ENCODE results near the gene GINS1. TPM values are rescaled to one million over a fixed set of nuclear protein-coding genes. Genes with fewer than 3 reads are reported as not detected.

Gene GINS1
- total RNA-seq, 1 experiment from 2014 or later = 85.0 TPM

DNA sequence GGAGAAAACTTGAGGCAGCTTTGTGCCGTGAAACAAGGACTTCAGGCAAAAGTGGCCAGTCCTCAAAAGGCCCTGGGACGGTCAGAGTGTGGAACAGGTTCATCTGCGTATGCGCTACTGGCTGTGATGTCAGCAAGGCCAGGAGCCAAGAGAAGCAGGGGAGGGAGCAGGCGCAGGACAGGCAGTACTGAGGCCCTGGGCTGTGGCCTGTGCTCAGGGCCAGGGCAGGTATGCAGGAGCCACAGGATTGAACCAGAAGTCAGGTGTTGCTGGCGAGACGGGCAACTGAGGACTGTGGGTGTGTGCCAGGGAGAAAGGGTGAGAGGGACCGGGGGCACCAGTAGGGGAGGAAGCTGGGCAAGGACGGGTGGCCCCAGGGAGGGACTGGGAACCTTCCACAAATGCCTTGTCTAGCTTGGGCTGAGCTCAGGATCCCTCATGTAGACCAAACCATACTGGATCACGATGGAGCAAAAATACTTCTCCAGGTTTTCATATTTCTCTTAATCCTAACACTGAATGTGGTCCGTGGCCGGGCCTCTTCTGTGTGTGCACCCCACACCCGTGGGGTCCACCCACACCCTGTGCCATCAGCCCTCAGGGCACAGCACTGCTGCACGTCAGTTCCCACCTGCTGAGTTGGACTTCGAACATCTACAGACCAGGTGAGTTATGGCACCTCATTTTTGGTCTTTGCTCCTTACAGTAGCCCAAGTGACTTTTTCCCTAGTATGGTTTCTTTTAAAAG lies 46.9 kb downstream of the GINS1 start:
- Histone ChIP-seq H3K27me3 (no peaks in the 10 kb centered on the region), H3K4me1 (no peaks in the 10 kb centered on the region), H3K9me3 (replicated peaks) (no peaks in the 10 kb centered on the region), H3K4me3 (no peak overlapping the region), H3K36me3 (peaks cover 51% of the 10 kb centered on the region), H3K27ac (no peak overlapping the region)
- no peak for DNase-seq

DNA sequence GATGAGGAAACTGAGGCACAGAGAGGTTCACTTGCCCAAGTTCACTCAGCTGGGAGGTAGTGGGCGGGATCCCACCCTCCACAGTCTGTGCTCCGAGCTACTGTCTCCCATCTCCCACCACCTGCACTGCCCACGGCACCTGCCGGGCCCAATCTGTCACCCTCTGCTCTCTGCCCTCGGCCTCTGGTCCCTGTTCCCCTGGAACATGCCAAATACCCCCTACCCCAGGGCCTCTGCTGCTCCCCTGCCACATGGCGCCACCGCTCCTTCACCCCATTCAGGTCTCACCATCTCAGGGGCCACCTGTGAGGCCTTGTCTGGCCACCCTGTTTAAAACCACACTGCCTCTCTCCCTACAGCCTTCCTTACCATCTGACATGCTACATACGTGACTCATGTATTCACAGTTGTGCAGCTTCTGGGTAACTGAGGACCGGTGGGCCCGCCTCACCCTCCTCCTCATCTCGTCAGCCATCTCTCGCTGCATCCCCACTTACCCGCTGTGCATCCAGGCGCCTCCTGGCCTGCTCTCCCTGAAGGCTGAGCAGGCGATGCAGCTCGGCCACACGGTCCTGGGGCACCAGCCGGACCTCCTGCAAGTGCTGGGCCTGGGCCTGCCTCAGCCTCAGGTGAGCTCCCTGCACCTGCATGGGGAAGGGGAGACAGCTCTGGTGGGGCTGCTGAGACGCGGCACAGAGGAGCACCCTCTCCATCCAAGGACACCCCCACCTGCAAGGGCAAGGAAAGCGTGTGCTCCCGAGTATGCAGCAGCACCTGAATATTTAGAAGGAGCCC lies 50.6 kb downstream of the GINS1 start:
- Histone ChIP-seq H3K9me3 (replicated peaks) (no peaks in the 10 kb centered on the region), H3K27ac (no peak overlapping the region), H3K27me3 (no peaks in the 10 kb centered on the region), H3K4me1 (no peaks in the 10 kb centered on the region), H3K36me3 (peaks cover 38% of the 10 kb centered on the region), H3K4me3 (no peak overlapping the region)
- no peak for DNase-seq

DNA sequence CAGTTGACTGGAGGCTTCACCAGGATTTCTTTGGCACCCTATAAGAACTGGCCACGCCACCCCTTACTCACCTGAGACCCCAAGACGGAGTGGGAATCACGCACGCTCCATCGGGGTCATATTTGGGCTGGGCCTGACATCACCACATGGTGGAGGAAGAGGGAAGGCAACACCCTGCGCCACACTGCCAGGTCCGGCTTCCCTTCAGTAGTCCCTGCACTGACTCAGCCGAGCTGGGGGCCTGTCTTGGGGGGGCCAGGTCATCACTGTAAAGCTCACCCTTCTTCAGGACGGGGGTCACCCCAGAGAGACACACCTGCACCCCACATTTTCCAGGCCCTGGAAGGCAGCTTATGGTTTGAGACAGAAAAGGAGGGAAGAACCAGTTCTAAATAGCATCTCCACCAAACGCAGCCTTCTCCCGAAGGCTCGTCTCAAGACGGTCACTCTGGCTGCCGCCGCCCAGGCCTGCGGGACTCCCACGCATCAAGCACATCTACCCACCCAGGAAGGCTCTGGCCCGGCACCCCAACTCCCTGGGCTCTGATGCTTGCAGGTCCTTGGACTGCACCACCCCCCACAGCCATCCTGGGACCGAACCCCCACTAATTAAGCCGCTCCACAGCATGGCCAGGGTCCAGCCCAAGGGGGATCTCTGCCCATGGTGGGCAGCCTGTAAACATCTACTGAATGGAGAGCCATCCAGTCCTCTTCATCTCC lies 51.8 kb downstream of the GINS1 start:
- DNase-seq = no peak
- Histone ChIP-seq H3K4me1 (no peaks in the 10 kb centered on the region), H3K4me3 (no peak overlapping the region), H3K27ac (no peak overlapping the region), H3K9me3 (replicated peaks) (no peaks in the 10 kb centered on the region), H3K27me3 (no peaks in the 10 kb centered on the region), H3K36me3 (peaks cover 34% of the 10 kb centered on the region)

DNA sequence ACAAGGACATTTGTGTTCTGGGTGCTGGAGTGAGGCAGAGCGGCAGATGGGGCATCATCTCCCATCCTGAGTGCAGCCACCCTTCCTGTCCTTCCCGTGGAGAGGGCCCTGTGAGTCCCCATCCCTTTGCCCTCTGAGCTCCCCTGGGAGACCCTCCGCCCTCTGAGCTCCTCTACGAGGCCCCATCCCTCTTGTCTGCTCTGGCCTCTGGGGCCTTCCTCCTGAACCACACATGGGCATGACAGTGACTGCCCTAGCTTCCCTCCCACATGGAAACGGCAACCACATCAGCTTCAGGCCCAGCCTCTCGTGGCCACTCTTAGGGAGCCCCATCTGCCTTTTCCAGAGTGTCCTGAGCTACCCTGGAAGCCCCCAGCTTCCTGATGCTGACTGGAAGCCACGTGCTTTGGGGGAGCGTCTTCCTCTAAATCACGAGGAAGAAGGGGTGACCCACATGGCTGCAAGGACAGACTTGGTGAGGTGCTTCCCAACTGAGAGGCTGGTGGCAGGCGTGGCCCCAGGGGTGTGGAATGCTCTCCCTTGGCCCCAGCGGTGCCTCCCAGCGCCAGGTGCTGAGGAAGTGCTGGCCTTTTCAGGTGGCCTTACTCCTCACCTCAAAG lies 52.6 kb downstream of the GINS1 start:
- no peaks in the 10 kb centered on the region for H3K4me1 ChIP-seq
- no peak for DNase-seq
- H3K4me3 ChIP-seq = no peak overlapping the region
- H3K9me3 ChIP-seq (replicated peaks) = no peaks in the 10 kb centered on the region
- H3K27me3 ChIP-seq = no peaks in the 10 kb centered on the region
- no peak overlapping the region for H3K27ac ChIP-seq
- peaks cover 27% of the 10 kb centered on the region for H3K36me3 ChIP-seq

DNA sequence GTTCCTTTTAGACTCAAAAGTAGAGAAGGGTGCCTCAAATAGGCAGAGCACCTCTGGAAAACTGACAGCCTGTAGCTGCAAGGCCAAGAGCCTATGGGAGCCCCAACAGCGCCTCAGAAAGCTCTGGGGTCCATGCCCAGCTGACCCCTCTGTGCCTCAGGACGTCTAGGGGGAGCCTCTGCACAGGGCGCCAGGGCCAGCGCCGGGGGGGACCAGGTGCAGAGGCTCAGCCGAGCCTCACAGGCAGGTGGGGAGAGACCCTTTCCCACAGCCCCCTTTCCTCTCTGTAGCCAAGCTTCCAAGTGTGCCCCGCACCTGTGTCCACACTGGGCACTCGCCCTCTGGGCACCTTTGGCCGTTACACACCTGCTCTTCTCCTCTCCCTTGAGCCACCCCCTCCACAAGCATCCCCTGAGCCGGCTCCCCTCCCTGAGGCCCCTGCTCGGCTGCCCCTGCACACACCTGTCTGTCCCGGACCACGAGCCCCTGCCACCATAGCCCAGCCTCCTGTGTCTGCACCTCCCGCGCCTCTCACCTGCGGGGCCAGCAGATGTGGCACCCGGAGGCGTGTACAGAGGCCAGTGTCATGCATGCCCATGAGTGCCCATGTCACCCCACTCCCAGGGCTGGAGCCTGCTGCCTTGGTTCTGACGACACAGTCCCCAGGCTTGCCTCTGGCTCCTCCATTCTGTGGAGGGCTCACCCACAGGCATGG lies 53.2 kb downstream of the GINS1 start:
- no peak for DNase-seq
- no peak overlapping the region for H3K4me3 ChIP-seq
- no peak overlapping the region for H3K27ac ChIP-seq
- peaks cover 22% of the 10 kb centered on the region for H3K36me3 ChIP-seq
- no peaks in the 10 kb centered on the region for H3K9me3 ChIP-seq (replicated peaks)
- H3K4me1 ChIP-seq = no peaks in the 10 kb centered on the region
- no peaks in the 10 kb centered on the region for H3K27me3 ChIP-seq

DNA sequence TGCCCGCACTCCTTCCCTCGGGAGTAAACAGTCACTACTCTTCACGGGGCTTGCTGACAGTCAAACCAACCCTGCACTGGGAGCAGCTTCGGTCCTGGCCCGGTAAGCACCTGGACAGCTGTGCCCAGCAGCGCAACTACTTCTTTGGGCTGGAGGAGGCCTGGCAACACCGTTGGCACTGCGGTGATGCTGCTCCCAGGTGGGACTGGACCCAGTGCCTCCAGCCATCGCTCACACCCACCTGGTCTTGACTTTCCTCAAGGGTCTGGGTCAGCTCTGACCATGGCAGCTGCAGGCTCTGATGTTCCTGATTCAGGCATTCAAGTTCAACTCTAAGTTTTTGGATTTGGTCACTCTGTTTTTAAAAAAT lies 53.8 kb downstream of the GINS1 start:
- Histone ChIP-seq H3K27me3 (no peaks in the 10 kb centered on the region), H3K36me3 (peaks cover 26% of the 10 kb centered on the region), H3K4me3 (no peak overlapping the region), H3K27ac (no peak overlapping the region), H3K9me3 (replicated peaks) (no peaks in the 10 kb centered on the region), H3K4me1 (no peaks in the 10 kb centered on the region)
- no peak for DNase-seq

DNA sequence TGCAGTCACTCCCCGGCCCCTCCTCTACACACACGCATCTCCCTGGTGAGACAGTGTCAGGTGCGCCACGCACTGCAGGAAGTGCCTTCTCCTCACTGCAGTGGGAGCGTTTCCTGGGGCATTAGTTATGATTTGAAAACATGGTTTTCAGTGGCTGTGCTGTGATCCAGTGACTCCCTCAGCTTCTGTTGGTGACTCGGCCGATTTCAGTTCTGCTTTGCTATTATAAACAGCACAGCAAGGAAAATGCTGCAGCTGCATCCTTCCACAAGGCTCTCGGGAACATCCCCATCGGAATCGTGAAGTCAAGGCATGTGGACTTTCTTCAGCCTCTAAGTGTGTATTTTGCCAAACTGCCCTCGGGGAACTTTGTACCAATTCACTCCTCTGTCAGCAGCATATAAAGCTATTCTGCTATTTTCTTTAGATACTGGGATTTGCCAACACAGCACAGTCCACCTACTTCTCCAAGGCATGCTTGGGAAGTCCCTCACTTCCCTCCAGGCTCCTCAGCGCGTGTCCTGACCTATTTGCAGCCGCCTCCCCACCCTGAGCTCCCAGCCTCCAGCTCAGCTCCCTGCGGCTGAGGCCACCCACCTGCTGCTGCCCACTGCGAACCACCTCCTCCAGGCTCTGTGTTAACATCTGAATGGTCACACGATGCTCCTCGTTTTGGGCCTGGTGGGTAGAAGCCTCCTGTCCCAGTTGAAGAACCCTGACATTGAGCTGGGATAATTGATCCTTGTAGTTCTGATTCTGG lies 54.5 kb downstream of the GINS1 start:
- DNase-seq = no peak
- H3K27me3 ChIP-seq = no peaks in the 10 kb centered on the region
- H3K36me3 ChIP-seq = peaks cover 31% of the 10 kb centered on the region
- no peaks in the 10 kb centered on the region for H3K4me1 ChIP-seq
- no peaks in the 10 kb centered on the region for H3K9me3 ChIP-seq (replicated peaks)
- no peak overlapping the region for H3K4me3 ChIP-seq
- no peak overlapping the region for H3K27ac ChIP-seq

DNA sequence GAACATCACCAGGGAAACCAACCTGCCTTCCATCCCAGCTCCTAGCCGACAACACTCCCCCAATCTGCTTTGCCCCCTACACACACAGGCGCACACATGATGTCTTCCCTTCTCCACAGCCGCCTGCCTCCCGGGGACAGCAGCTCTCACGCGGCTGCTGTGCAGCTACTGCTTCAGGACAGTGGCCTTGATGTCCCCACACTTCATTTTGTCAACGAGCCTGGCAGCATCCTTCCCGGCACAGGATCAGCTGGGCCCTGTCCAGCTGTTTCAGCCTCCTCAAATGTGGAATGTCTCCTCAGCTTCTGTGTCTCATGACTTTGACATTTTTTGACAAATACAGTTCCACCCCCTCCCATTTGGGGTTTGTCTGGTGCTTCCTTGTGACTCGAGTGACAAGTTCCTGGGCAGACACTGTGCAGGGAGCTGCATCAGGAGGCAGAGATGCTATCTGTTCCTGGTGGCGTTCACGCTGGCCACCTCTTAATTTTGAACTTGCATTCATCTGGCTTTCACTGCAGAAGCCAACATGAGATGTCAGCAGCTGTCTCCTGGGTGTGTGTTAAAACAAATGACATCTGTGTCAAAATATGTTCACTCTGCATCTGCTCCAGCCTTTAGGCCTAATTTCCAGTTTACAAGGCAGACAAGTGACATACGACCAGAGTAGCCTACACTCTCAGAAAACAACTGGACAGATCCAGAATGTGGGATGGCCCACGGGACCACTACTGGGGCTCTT lies 57.2 kb downstream of the GINS1 start:
- H3K27me3 ChIP-seq = no peaks in the 10 kb centered on the region
- H3K4me1 ChIP-seq = 0 out of 2 replicates have a peak, but pooled peaks cover 5% of the 10 kb centered on the region
- H3K27ac ChIP-seq = no peak overlapping the region
- H3K36me3 ChIP-seq = peaks cover 22% of the 10 kb centered on the region
- peak; percentile 30 to 45 for DNase-seq
- no peak overlapping the region for H3K4me3 ChIP-seq
- H3K9me3 ChIP-seq (replicated peaks) = no peaks in the 10 kb centered on the region

DNA sequence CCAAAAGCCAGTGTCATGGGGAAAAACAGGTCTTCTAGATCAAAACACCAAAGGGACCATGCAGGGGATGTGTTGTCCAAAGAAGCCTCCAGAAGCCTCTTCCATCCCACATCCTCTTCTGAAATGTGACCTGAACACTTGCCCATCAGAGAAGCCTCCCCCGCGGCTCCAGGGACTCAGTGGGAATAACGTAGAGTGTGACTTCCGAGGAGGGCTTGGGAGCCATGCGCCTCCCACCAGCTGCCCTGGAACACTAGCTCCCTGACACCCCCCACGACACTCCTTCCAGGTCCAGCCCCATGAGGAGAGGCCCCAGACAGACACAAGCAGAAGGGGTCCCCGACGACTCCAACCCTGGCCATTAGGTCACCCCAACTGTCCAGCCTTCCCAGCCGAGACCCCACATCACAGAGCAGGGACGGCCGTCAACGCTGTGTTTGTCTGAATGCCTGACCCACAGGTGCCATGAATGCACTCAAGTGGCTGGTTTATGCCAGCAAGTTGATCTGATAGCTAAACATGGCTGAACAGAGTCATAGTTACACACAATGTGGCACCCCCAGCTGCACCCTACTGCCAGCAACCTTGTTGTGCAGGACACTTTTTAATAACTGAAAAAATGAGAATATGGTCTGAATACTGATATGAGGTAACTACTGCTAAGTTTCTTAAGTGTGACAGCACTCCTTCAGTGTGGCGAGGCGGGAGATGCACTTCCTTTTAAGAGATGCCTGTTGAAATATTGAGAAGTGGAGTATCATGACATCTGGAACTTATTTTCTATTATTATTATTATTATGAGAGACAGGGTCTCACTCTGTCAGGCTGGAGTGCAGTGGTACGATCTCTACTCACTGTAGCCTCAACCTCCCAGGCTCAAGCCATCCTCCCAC lies 58.0 kb downstream of the GINS1 start:
- no peak for DNase-seq
- H3K36me3 ChIP-seq = peaks cover 28% of the 10 kb centered on the region

DNA sequence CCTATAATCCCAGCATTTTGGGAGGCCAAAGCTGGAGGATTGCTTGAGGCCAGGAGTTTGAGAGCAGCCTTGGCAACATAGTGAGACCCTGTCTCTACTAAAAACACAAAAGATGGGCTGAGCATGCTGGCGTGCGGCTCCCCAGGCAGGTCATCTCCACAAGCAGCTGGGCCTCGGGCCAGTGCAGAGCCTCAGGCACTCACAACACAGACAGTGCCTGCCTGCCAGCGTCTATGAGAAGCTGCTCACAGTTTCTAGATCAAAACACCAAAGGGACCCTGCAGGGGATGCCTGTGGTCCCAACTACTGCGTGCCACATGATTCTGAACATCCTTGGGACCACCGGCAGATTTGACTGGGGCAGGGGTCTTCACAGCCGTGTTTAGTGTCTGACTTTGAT lies 59.4 kb downstream of the GINS1 start:
- no peaks in the 10 kb centered on the region for H3K9me3 ChIP-seq (replicated peaks)
- no peak overlapping the region for H3K27ac ChIP-seq
- peaks cover 28% of the 10 kb centered on the region for H3K36me3 ChIP-seq
- no peak for DNase-seq
- H3K27me3 ChIP-seq = no peaks in the 10 kb centered on the region
- no peak overlapping the region for H3K4me3 ChIP-seq
- H3K4me1 ChIP-seq = 0 out of 2 replicates have a peak, but pooled peaks cover 5% of the 10 kb centered on the region

More for the DNA sequence above, 58.0 kb downstream of the GINS1 start:
- H3K27me3 ChIP-seq = no peaks in the 10 kb centered on the region
- H3K4me1 ChIP-seq = 0 out of 2 replicates have a peak, but pooled peaks cover 5% of the 10 kb centered on the region
- H3K4me3 ChIP-seq = no peak overlapping the region
- H3K9me3 ChIP-seq (replicated peaks) = no peaks in the 10 kb centered on the region
- H3K27ac ChIP-seq = no peak overlapping the region

DNA sequence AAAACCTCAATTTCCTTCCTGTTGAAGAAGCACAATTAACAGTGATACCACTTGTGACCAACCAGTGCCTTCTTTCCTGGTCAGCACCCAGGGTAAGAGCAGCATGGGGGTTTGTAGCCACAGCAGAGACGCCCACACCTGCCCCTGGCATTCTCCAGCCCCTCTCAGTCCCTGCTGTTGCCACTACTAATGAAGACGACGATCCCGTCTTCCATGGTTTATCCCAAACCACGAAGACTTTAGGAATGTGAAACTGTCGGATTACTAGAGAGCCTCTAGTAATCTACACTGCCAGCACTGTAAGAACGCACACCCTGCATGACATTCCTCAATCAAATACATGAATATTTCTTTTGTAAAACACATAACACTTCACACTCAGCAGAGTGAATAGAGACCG lies 60.0 kb downstream of the GINS1 start:
- Histone ChIP-seq H3K36me3 (peaks cover 28% of the 10 kb centered on the region), H3K9me3 (replicated peaks) (no peaks in the 10 kb centered on the region), H3K4me3 (no peak overlapping the region), H3K27ac (no peak overlapping the region), H3K4me1 (0 out of 2 replicates have a peak, but pooled peaks cover 5% of the 10 kb centered on the region), H3K27me3 (no peaks in the 10 kb centered on the region)
- DNase-seq = peak; percentile 43 to 46

Data from SJCRH30 (cell line).